Activated CD4-positive, alpha-beta T cell treated with anti-CD3 and anti-CD28 coated beads for 48 hours (primary cell): ENCODE data around the gene NLRP11.

Experiments used
- DNase-seq: peaks from one replicate; pipeline ENCODE4 v3.0.0-alpha.2; 2020

NLRP11 gene

GRCh38 chr19:55831846-55832245, at the start of gene NLRP11:
Gene NLRP11 (minus strand): TSS chr19:55831999. CDS start chr19:55818174, 13,825 bp downstream.
- DNase-seq: no peak

GRCh38 chr19:55877211-55877610, 45.4 kb upstream of the NLRP11 start:
- no peak for DNase-seq

DNA sequence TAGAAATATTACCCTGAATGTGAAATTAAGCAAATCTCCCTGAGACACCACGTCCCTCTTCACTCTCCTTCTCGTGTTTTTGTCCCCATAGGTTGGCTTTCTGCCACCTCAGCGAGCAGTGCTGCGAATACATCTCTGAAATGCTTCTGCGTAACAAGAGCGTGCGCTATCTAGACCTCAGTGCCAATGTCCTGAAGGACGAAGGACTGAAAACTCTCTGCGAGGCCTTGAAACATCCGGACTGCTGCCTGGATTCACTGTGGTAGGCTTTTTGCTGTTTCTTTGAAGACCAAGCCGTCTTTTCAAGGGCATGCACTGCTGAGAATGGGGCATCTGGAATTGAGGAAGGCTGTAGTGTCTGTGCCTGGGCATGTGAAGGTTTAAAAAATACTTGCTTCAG, 38.9 kb upstream of the NLRP11 start:
- no peak for DNase-seq

DNA sequence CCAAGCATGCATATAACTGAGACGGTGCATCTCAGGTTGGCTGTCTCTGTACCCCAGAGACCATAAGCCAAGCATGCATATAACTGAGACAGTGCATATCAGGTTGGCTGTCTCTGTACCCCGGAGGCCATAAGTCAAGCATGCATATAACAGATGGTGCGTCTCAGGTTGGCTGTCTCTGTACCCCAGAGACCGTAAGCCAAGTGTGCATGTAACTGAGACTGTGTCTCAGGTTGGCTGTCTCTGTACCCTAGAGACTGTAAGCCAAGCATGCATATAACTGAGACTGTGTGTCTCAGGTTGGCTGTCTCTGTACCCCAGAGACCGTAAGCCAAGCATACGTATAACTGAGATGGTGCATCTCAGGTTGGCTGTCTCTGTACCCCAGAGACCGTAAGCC, 35.3 kb upstream of the NLRP11 start:
- DNase-seq: no peak

DNA sequence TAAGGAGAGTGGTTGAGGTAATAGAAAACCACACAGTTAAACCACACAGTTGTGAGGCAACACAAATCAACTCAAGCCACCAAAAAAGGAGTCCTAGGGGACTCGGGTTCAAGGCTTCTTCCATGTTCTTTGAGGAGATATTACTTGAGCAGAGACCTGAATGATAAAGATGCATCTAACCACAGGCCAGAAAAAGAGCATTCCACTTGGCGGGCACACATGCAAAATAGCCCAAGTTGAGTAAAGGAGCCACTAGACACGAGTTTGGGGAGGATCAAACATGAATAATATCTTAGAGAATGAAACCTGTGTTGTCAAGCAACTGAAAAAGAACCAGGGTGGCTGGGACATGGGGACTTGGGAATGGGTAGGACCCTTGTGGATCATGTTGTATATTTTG, 34.7 kb upstream of the NLRP11 start:
- DNase-seq: no peak

DNA sequence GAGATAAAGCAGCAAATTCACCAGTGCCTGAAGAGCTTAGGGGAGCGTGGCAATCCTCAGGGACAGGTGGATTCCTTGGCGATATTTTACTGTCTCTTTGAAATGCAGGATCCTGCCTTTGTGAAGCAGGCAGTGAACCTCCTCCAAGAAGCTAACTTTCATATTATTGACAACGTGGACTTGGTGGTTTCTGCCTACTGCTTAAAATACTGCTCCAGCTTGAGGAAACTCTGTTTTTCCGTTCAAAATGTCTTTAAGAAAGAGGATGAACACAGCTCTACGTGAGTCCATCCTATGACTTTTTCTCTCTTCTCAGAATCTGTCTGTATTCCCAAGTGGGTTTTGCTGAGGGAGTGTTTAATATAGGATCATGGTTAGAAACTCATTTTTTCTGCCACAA, 27.2 kb upstream of the NLRP11 start:
- DNase-seq: no peak

DNA sequence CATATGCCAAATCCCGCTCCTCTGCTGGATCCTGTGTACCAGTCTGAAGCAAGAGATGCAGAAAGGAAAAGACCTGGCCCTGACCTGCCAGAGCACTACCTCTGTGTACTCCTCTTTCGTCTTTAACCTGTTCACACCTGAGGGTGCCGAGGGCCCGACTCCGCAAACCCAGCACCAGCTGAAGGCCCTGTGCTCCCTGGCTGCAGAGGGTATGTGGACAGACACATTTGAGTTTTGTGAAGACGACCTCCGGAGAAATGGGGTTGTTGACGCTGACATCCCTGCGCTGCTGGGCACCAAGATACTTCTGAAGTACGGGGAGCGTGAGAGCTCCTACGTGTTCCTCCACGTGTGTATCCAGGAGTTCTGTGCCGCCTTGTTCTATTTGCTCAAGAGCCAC, 26.6 kb upstream of the NLRP11 start:
- DNase-seq: no peak

DNA sequence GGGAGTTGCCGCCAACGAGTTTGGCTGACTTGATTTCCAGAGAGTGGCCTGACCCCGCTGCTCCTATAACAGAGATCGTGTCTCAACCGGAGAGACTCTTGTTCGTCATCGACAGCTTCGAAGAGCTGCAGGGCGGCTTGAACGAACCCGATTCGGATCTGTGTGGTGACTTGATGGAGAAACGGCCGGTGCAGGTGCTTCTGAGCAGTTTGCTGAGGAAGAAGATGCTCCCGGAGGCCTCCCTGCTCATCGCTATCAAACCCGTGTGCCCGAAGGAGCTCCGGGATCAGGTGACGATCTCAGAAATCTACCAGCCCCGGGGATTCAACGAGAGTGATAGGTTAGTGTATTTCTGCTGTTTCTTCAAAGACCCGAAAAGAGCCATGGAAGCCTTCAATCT, 26.2 kb upstream of the NLRP11 start:
- DNase-seq: no peak

DNA sequence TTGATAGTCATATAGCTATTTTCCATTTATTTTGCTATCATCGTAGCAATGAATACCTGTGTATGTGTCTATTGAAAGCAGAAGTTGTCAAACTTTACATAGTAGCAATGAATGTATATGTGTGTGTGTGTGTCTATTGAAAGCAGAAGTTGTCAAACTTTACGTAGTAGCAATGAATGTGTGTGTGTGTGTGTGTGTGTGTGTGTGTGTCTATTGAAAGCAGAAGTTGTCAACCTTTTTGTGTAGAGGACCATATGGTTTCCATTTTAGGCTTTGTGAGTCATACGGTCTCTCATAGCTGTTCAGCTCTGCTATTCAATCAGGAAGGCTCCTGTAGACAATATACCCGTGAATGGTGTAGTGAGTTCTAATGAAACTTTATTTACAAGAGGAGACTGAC, 25.4 kb upstream of the NLRP11 start:
- DNase-seq: no peak

DNA sequence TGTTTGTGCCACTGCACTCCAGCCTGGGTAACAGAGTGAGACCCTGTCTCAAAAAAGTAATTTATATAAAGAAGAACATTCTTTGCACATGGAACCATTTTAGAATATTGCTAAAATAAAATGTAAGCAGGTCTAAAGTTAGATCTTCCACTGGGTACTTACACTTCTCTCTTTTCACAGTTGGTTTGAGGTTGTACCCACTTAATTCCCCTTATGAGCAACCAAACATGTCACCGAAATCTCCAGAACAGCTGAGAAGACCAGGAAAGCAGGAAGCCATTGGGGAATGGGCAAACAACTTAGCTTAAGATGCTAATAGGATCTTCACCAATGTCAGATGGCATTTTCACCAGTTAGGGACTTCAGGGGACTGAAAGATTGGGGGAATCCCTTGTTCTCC, 23.4 kb upstream of the NLRP11 start:
- no peak for DNase-seq

- no peak for DNase-seq
These were observed 7.1 kb upstream of the NLRP11 start for GRCh38 chr19:55838906-55839305.

- no peak for DNase-seq
These were observed 6.5 kb upstream of the NLRP11 start for GRCh38 chr19:55838251-55838650.

- DNase-seq: no peak
These were observed 4.5 kb upstream of the NLRP11 start, which contains the start of gene NLRP4 for GRCh38 chr19:55836340-55836739. Gene NLRP4 (plus strand): TSS chr19:55836540. CDS start chr19:55852081, 15,541 bp downstream.

DNA sequence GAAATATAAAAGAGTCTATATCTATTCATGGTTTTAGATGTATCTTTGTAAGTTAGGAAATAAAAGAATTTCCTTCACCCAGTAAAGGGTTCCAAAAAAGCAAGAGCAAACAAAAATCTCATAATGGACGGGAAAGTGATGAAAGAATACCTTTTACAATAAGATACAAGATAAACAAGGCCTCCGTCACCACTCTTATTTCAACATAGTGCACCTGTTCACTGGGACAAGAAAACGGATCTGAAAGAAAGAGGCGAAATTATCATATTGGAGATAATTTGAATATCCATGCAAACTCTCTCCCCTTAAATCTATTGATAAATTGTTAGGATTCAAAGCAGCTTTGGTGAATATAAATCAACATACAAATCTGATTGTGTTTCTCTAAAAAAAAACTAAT, 877 bp upstream of the NLRP11 start:
- no peak for DNase-seq

- DNase-seq: no peak
These were observed 1.1 kb downstream of the NLRP11 start for GRCh38 chr19:55830656-55831055.

GRCh38 chr19:55820037-55820436, 11.8 kb downstream of the NLRP11 start:
- no peak for DNase-seq

GRCh38 chr19:55813906-55814305, 17.9 kb downstream of the NLRP11 start:
- no peak for DNase-seq

- DNase-seq: no peak
These were observed 19.4 kb downstream of the NLRP11 start for GRCh38 chr19:55812449-55812848.

- no peak for DNase-seq
These were observed 20.5 kb downstream of the NLRP11 start for GRCh38 chr19:55811340-55811739.

DNA sequence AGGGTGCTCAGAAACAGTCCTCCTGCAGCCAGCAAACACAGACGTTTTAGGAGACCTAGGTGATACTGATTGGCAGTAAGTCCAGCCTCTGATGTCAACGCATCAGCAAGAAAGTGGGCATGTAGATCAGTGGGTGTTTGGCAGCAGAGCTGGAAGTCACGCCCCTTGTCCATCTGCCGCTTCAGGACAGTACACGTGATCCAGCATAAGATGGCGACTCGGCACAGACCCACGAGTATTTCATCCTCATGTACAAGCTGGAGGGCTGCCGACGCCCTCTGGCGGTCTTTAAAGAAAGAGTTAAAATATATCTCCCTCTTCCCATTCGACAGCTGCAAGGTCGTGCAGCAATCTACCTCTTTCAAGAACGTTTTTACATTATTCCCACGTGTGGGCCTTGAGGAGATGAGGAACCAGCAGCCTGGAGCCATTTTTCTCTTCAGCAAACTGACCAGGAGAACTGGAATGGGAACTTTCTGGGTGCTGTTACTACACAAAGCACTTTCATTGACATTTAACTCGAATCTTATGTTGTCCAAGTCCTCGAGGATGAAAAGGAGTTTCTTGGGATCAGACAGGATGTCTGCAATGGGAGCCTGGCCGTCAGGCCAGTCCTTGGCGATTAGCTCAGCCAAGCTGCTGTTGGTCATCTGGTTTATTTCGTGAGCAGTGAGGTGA, 22.3 kb downstream of the NLRP11 start:
- DNase-seq: peak; percentile 69

- no peak for DNase-seq
These were observed 29.5 kb downstream of the NLRP11 start for GRCh38 chr19:55802281-55802680.

DNA sequence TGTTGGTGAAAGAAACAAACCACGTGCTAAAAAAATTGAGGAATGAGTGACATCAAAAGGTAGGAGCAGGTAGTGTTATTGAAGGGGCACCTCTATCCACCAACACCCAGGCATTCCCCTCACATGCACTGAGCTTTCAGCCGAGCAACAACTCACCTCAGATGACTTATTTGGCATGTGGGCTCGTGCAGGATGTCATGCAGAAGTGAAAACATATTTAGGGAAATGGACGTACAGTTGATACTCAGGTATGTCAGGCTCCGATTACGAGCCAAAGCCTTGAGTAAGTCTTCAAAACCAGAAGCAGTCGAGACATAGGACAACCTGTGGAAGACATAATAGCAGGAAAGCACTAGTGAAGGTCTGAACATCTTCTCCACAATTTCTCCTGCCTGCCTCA, 30.4 kb downstream of the NLRP11 start:
- DNase-seq: no peak

- no peak for DNase-seq
These were observed 36.8 kb downstream of the NLRP11 start for GRCh38 chr19:55795021-55795420.

DNA sequence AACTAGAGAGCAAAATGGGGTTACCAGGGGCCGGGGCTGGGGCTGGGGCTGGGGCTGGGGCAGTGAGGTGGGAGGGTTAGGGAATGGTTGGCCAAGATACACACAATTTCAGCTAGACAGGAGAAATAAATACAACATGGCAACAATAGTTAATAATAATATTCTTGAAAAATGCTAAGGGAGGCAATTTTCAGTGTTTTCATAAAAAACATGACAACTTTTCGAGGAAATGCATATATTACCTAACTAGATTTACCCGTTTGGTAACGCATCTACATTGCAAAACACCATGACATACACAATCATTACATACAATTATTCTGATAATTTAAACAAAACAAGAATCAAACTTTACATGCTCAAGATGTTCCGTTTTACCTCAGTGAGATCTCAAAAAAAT, 50.7 kb downstream of the NLRP11 start:
- no peak for DNase-seq

DNA sequence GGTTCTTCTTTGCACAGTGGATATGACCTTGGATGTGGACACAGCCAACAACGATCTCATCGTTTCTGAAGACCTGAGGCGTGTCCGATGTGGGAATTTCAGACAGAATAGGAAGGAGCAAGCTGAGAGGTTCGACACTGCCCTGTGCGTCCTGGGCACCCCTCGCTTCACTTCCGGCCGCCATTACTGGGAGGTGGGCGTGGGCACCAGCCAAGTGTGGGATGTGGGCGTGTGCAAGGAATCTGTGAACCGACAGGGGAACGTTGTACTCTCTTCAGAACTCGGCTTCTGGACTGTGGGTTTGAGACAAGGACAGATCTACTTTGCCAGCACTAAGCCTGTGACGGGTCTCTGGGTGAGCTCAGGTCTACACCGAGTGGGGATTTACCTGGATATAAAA, 53.5 kb downstream of the NLRP11 start:
- DNase-seq: no peak
